H1 (cell line): ENCODE results near the gene BORCS6. TPM values are rescaled to one million over a fixed set of nuclear protein-coding genes. Genes with fewer than 3 reads are reported as not detected.

ENCODE experiments used
- BRCA1 ChIP-seq: IDR thresholded peaks from 2 replicates; pipeline ENCODE4 v1.6.1; 2012; ENCODE audit warnings: low read depth, low read length, improper control_type of control experiment
- HDAC2 ChIP-seq, 2 experiments: fragments of 300-600 bp in 1 of 2; sonication (generic) in 1 of 2; IDR thresholded peaks; 2 replicates each; pipeline ENCODE4 v1.6.1; 2011 to 2012; ENCODE audit warnings: low read depth in 2 of 2, low read length in 2 of 2, mild to moderate bottlenecking in 2 of 2, moderate library complexity in 2 of 2, borderline replicate concordance in 1 of 2, inconsistent platforms in 1 of 2
- JUND ChIP-seq: IDR thresholded peaks from 2 replicates; pipeline ENCODE4 v1.6.1; 2011; ENCODE audit warnings: mild to moderate bottlenecking, improper control_type of control experiment, low read length
- POU5F1 ChIP-seq: IDR thresholded peaks from 2 replicates; pipeline ENCODE4 v1.6.1; 2011; ENCODE audit warnings: low read depth, mild to moderate bottlenecking, low read length, moderate library complexity
- SP4 ChIP-seq: IDR thresholded peaks from 2 replicates; pipeline ENCODE4 v1.6.1; 2012; ENCODE audit warnings: low read length, inconsistent platforms
- SUZ12 ChIP-seq: fragments of 200-600 bp; sonication (generic); IDR thresholded peaks from 2 replicates; pipeline ENCODE4 v1.6.1; 2012; ENCODE audit warnings: mild to moderate bottlenecking, inconsistent platforms, low read length, moderate library complexity, mixed read lengths
- TBP ChIP-seq: IDR thresholded peaks from 2 replicates; pipeline ENCODE4 v1.6.1; 2011; ENCODE audit warnings: low read depth, low read length, improper control_type of control experiment
- polyA plus RNA-seq, 7 experiments: library from polyadenylated mRNA; depleted of rRNA in 3 of 7; stranded (reverse) in 5 of 7; unstranded in 2 of 7; fragments of >200 nt in 5 of 7; fragments of 200-250 nt in 2 of 7; gene quantifications; 1 replicate in 5 of 7; 2 replicates in 1 of 7; 4 replicates in 1 of 7; pipeline versions ENCODE4 v1.2.1 to v1.2.3, GENCODE V29; 2011 to 2013; ENCODE audit warnings: missing spikeins in 2 of 7, mixed read lengths in 2 of 7
- total RNA-seq: library from RNA; stranded (reverse); fragmentation: NEBNext Ultra II Directional; extraction: Animal tissue kit (Norgen Biotek cat#: 25700); gene quantifications from 2 replicates; pipeline ENCODE4 v1.2.1, GENCODE V29; 2021
- TF ChIP-seq, protein P1 (sequence below): fragments of 300-600 bp; sonication (generic); IDR thresholded peaks from 2 replicates; pipeline ENCODE4 v1.7.1; 2012; ENCODE audit warnings: low read length, moderate library complexity, mild to moderate bottlenecking, inconsistent platforms; ENCODE audit not compliant: insufficient replicate concordance

The BORCS6 gene
- total and polyA plus RNA-seq, 2 of the 8 experiments (the other 6 are each of a cell fraction or from before 2014, with no cell fraction given) = 3.3 to 3.6 TPM

GRCh38 chr17:8173056-8173870 lies 16.7 kb downstream of the BORCS6 start (continued):
- TF ChIP-seq, protein P1, sequence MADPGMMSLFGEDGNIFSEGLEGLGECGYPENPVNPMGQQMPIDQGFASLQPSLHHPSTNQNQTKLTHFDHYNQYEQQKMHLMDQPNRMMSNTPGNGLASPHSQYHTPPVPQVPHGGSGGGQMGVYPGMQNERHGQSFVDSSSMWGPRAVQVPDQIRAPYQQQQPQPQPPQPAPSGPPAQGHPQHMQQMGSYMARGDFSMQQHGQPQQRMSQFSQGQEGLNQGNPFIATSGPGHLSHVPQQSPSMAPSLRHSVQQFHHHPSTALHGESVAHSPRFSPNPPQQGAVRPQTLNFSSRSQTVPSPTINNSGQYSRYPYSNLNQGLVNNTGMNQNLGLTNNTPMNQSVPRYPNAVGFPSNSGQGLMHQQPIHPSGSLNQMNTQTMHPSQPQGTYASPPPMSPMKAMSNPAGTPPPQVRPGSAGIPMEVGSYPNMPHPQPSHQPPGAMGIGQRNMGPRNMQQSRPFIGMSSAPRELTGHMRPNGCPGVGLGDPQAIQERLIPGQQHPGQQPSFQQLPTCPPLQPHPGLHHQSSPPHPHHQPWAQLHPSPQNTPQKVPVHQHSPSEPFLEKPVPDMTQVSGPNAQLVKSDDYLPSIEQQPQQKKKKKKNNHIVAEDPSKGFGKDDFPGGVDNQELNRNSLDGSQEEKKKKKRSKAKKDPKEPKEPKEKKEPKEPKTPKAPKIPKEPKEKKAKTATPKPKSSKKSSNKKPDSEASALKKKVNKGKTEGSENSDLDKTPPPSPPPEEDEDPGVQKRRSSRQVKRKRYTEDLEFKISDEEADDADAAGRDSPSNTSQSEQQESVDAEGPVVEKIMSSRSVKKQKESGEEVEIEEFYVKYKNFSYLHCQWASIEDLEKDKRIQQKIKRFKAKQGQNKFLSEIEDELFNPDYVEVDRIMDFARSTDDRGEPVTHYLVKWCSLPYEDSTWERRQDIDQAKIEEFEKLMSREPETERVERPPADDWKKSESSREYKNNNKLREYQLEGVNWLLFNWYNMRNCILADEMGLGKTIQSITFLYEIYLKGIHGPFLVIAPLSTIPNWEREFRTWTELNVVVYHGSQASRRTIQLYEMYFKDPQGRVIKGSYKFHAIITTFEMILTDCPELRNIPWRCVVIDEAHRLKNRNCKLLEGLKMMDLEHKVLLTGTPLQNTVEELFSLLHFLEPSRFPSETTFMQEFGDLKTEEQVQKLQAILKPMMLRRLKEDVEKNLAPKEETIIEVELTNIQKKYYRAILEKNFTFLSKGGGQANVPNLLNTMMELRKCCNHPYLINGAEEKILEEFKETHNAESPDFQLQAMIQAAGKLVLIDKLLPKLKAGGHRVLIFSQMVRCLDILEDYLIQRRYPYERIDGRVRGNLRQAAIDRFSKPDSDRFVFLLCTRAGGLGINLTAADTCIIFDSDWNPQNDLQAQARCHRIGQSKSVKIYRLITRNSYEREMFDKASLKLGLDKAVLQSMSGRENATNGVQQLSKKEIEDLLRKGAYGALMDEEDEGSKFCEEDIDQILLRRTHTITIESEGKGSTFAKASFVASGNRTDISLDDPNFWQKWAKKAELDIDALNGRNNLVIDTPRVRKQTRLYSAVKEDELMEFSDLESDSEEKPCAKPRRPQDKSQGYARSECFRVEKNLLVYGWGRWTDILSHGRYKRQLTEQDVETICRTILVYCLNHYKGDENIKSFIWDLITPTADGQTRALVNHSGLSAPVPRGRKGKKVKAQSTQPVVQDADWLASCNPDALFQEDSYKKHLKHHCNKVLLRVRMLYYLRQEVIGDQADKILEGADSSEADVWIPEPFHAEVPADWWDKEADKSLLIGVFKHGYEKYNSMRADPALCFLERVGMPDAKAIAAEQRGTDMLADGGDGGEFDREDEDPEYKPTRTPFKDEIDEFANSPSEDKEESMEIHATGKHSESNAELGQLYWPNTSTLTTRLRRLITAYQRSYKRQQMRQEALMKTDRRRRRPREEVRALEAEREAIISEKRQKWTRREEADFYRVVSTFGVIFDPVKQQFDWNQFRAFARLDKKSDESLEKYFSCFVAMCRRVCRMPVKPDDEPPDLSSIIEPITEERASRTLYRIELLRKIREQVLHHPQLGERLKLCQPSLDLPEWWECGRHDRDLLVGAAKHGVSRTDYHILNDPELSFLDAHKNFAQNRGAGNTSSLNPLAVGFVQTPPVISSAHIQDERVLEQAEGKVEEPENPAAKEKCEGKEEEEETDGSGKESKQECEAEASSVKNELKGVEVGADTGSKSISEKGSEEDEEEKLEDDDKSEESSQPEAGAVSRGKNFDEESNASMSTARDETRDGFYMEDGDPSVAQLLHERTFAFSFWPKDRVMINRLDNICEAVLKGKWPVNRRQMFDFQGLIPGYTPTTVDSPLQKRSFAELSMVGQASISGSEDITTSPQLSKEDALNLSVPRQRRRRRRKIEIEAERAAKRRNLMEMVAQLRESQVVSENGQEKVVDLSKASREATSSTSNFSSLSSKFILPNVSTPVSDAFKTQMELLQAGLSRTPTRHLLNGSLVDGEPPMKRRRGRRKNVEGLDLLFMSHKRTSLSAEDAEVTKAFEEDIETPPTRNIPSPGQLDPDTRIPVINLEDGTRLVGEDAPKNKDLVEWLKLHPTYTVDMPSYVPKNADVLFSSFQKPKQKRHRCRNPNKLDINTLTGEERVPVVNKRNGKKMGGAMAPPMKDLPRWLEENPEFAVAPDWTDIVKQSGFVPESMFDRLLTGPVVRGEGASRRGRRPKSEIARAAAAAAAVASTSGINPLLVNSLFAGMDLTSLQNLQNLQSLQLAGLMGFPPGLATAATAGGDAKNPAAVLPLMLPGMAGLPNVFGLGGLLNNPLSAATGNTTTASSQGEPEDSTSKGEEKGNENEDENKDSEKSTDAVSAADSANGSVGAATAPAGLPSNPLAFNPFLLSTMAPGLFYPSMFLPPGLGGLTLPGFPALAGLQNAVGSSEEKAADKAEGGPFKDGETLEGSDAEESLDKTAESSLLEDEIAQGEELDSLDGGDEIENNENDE = no peak
- TF ChIP-seq HDAC2 (IDR thresholded peaks at IDR 0.05; ENCODE audit: borderline replicate concordance in 1 of 2, low read depth in 2 of 2, low read length in 2 of 2) (peak in 1 of 2 experiments; percentile 44; a peak in 1 of 4 replicates), POU5F1 (peak; percentile 36; the same call in 1 of the 2 replicates), JUND (peak; percentile 69), SP4 (peak; percentile 96), BRCA1 (peak; percentile 27; the same call in 1 of the 2 replicates), SUZ12 (no peak), TBP (peak; percentile 98)
